Large intestine (tissue), 3 donors: ENCODE data around the gene RHOJ. TPM values are rescaled to one million over a fixed set of nuclear protein-coding genes. Genes with fewer than 3 reads are reported as not detected.
"Not testable (repeated sequence)": the region's sequence is repeated elsewhere in the genome, so short reads cannot be mapped to it uniquely, and the experiment has no call there.

Experiments used
- DNase-seq, 2 donors: peaks; one replicate each; pipeline versions ENCODE4 v3.0.0 to v3.0.0-alpha.2; 2013
- H3K27ac ChIP-seq: one replicate; pipeline ENCODE4 v1.5.1; 2013; ENCODE audit warnings: low read length
- H3K27me3 ChIP-seq: 2 replicates; pipeline ENCODE4 v1.6.1; 2013; ENCODE audit warnings: low read length; ENCODE audit not compliant: control insufficient read depth, insufficient read depth
- H3K36me3 ChIP-seq: 2 replicates; pipeline ENCODE4 v1.6.1; 2013; ENCODE audit warnings: low read length; ENCODE audit not compliant: control insufficient read depth, insufficient read depth
- H3K4me1 ChIP-seq: one replicate; pipeline ENCODE4 v1.6.1; 2013; ENCODE audit warnings: low read length; ENCODE audit not compliant: control insufficient read depth, insufficient read depth
- H3K4me3 ChIP-seq: one replicate; pipeline ENCODE4 v1.5.1; 2013; ENCODE audit warnings: low read length
- H3K9me3 ChIP-seq: one replicate; pipeline ENCODE4 v1.6.1; 2013; ENCODE audit warnings: mild to moderate bottlenecking, low read depth, low read length, moderate library complexity; ENCODE audit not compliant: control insufficient read depth
- WGBS: methylation state at CpG from one replicate; pipeline ENCODE4 v1.1.5; 2013; ENCODE audit warnings: low lambda C conversion rate; ENCODE audit not compliant: insufficient coverage; 5-methylcytosine and 5-hydroxymethylcytosine counted together
- polyA plus RNA-seq: library from polyadenylated mRNA; unstranded; fragments of 120-200 nt; gene quantifications from one replicate; pipeline ENCODE4 v1.2.1, GENCODE V29; 2013

Gene RHOJ
- polyA plus RNA-seq, 1 donor = 20.7 TPM

DNA sequence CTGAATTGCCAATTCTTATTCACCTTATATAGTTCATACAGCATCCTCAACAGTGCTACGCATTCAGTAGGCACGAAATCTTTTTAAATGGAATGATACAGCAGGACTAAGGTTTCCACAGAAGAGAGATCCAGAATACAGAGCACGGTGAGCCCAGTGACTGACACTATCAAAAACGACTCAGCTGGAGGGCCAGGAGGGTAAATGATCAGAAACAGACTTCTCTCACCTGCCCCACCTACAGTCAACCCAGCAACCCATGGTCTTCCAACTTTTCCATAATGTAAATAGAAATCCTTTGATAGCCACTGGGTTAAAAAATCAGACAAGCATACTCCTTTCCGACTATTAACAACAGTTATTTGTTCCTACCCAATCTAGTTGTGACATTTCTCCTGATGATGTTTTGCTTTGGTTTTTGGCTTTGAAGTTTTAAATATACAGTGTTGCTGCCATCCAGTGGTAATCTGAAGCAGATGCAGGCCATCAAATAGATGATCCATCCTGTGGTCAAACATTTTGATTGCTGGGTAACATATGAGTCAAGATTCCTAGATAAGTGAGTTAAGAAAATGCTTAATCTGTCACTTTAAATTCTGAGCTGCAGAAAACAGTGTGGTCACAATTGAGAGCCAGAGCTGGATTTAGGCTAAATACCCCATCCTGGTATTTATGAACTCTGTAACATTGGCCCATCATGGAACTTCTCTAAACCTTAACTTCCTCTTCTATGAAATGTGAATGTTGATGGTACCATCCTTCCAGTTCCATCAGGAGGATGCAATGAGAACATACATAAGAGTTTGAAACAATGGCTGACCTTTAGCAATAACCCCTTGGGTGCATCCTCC lies 72.5 kb downstream of the RHOJ start:
- DNase-seq = no peak
- Histone ChIP-seq H3K27ac (no peak overlapping the region), H3K36me3 (no peaks in the 10 kb centered on the region), H3K4me3 (no peak overlapping the region), H3K4me1 (no peaks in the 10 kb centered on the region), H3K9me3 (no peaks in the 10 kb centered on the region), H3K27me3 (no peaks in the 10 kb centered on the region)
- WGBS = no CpG with 5 or more reads among the region's 5 CpGs

DNA sequence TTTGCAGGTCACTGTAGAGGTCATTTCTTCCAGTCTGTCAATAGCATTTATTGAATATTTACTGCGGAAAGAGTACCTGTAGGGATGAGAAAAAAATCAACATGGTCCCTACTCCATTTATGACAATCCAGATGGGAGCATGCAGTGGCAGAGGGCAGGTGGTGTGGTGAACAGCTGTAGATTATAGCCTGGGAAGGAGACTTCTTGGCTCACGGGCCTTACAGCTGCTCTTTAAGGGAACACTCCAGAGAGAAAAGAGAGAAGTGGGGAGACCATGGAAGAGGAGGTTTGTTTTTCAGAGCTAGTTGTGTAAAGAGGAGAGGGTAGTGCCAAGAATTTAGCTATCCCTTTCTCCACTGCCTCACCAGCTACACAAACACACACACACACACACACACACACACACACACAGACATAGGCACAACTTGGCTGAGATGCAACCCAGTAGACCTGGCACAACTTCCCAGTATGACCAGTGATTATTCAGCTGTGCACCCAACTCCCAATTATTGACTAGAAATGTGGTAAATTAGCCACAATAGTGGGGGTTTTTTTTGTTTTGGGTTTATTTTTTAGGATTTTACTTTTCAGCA lies 73.4 kb downstream of the RHOJ start:
- WGBS = no CpG with 5 or more reads among the region's 2 CpGs
- DNase-seq = no peak
- H3K4me3 ChIP-seq = no peak overlapping the region
- H3K27me3 ChIP-seq = no peaks in the 10 kb centered on the region
- H3K36me3 ChIP-seq = no peaks in the 10 kb centered on the region
- no peaks in the 10 kb centered on the region for H3K4me1 ChIP-seq
- no peak overlapping the region for H3K27ac ChIP-seq
- H3K9me3 ChIP-seq = no peaks in the 10 kb centered on the region

DNA sequence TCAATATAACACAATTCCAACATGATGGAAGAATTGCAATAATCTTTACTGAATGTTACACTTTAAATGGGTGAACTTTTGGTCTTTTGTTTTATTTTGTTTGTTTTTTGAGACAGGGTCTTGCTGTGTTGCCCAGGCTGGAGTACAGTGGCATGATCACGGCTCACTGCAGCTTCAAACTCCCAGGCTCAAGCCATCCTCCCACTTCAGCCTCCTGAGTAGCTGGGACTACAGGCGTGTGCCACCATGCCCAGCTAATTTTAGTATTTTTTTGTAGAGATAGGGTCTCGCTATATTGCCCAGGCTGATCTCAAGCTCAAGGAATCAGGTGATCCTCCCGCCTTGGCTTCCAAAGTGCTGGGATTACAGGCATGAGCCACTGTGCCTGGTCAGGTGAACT lies 75.7 kb downstream of the RHOJ start:
- H3K27me3 ChIP-seq, DNase-seq: not testable (repeated sequence)

GRCh38 chr14:63282997-63283883 lies 79.0 kb downstream of the RHOJ start:
- Histone ChIP-seq H3K27me3 (no peaks in the 10 kb centered on the region), H3K27ac (no peak overlapping the region), H3K4me1 (no peaks in the 10 kb centered on the region), H3K4me3 (no peak overlapping the region), H3K36me3 (peaks cover 2% of the 10 kb centered on the region), H3K9me3 (no peaks in the 10 kb centered on the region)
- DNase-seq = peak in 1 of 2 donors; percentile 11
- WGBS = 82% methylated on average over 2 of the region's 8 CpGs

More for the DNA sequence above, 75.7 kb downstream of the RHOJ start:
- not testable (repeated sequence) for H3K4me3 ChIP-seq, H3K9me3 ChIP-seq, H3K4me1 ChIP-seq, H3K36me3 ChIP-seq, H3K27ac ChIP-seq
- no CpG with 5 or more reads among the region's 4 CpGs for WGBS

DNA sequence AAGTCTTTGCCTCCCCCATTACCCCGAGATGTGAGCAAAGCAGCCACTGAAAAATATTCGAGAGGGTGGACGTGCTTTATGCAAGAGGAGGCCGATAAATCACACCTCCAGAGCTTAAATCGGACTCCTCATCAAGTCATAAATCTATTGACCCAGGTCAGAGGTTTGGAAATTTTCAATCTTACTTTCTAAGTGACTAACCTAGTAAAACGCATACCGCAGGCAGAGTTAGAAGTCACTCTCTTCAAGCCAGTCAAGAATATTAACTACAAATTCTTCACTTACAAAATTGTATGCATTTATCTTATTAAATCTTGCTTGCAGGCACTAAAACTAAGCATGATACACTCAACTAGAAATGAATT lies 79.6 kb downstream of the RHOJ start:
- no peaks in the 10 kb centered on the region for H3K4me1 ChIP-seq
- H3K4me3 ChIP-seq = no peak overlapping the region
- 83% methylated on average over 4 of the region's 7 CpGs for WGBS
- H3K9me3 ChIP-seq = no peaks in the 10 kb centered on the region
- DNase-seq = no peak
- no peak overlapping the region for H3K27ac ChIP-seq
- no peaks in the 10 kb centered on the region for H3K27me3 ChIP-seq
- H3K36me3 ChIP-seq = peaks cover 2% of the 10 kb centered on the region

GRCh38 chr14:63286071-63286470 lies 81.8 kb downstream of the RHOJ start:
- WGBS = 86% methylated on average over 1 of the region's 2 CpGs
- DNase-seq = no peak
- no peaks in the 10 kb centered on the region for H3K9me3 ChIP-seq
- H3K36me3 ChIP-seq = peaks cover 5% of the 10 kb centered on the region
- H3K27me3 ChIP-seq = no peaks in the 10 kb centered on the region
- H3K4me3 ChIP-seq = no peak overlapping the region
- no peak overlapping the region for H3K27ac ChIP-seq
- no peaks in the 10 kb centered on the region for H3K4me1 ChIP-seq

DNA sequence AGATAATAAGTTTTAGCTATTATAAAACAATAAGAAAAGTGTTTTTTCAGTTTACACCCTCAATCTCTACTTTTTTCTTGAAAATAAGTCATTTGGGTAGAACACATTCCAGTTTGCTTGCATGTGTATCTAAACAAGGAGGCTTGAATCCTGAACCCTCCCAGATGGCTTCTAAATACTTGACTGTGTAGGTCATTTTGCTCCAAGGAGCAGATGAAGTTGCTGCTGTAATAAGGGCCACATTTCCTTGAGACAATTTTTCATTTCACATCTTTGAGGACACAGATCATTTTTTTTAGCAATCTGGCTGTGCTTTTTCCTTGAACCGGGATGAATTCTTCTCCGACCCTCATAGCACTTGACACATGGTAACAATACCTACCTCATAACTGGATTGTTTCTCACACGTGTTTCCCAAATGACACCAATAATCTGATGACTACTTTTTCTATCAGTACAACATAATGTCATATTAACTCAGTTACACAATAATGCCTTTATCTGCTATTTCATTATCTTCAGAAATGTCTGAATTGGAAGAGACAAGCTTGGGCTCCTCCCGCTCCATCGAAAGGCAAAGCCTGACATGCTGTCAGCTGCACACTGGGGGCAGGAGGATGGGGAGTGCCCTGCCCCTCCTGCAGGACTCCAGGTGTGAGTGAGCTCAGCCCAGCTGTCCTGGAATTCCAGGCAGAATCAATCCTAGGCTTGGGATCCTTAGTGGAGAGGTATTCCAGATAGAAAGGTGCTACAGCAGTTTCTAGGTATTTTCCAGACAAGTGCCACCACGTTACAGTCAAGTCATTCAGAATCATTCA lies 83.6 kb downstream of the RHOJ start:
- peaks cover 5% of the 10 kb centered on the region for H3K36me3 ChIP-seq
- H3K27ac ChIP-seq = no peak overlapping the region
- WGBS = no CpG with 5 or more reads among the region's 6 CpGs

DNA sequence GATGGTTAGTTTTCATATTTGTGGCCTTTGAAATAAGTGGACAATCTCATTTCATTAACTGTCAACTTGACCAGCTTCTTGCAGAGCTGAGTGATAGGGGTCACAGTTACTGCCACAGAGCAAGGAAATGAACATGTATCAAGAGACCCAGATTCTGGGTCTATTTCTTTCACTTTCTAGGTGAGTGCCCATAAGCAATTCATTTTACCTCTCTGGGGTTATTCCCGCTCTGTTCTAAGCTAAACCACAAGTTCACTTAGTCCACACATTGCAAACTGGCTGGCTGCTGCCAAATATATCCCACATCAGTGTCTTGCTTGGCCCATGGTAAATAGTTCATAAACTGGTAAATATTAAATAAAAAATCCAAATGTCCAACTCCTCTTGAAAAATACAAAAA lies 84.6 kb downstream of the RHOJ start:
- peaks cover 5% of the 10 kb centered on the region for H3K36me3 ChIP-seq
- 100% methylated on average over 1 of the region's 1 CpG for WGBS
- H3K4me1 ChIP-seq = no peaks in the 10 kb centered on the region
- no peaks in the 10 kb centered on the region for H3K27me3 ChIP-seq
- no peak overlapping the region for H3K4me3 ChIP-seq
- no peak for DNase-seq
- no peaks in the 10 kb centered on the region for H3K9me3 ChIP-seq
- no peak overlapping the region for H3K27ac ChIP-seq

More for the DNA sequence above, 83.6 kb downstream of the RHOJ start:
- Histone ChIP-seq H3K9me3 (no peaks in the 10 kb centered on the region), H3K4me3 (no peak overlapping the region), H3K4me1 (no peaks in the 10 kb centered on the region), H3K27me3 (no peaks in the 10 kb centered on the region)
- DNase-seq = no peak

DNA sequence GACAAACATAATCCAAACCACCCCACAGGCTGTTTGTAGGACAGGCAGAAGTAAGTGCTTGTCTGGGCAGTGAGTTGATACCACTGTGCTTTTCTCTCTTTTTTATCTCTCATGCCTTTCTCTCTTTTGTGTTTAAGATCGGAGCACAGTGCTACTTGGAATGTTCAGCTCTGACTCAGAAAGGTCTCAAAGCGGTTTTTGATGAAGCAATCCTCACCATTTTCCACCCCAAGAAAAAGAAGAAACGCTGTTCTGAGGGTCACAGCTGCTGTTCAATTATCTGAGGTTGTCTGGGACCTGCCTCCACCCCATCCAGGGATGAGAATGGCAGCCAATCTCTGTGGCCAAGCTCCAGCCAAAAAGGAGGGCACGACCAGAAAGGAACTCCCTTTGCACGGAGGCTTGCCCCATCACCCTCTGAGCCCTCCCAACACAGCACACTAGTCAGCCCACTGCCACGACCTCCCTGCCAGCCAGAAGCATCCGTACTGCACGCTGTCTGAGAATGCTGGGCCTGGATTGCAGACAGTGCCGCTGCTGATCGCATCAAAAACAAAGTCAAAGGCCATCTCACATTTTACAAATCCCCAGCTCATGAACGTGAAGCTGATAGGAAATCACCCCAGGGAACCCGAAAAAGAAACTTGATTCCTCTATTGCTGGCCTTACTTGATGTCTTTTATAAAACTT lies 86.6 kb downstream of the RHOJ start:
- no peak overlapping the region for H3K27ac ChIP-seq
- H3K27me3 ChIP-seq = no peaks in the 10 kb centered on the region
- H3K36me3 ChIP-seq = peaks cover 5% of the 10 kb centered on the region
- H3K4me3 ChIP-seq = no peak overlapping the region
- WGBS = 80% methylated on average over 1 of the region's 12 CpGs
- no peaks in the 10 kb centered on the region for H3K4me1 ChIP-seq
- no peak for DNase-seq
- H3K9me3 ChIP-seq = no peaks in the 10 kb centered on the region
